AG08395 (cell line): ENCODE data around the gene QDPR.
"Not testable (repeated sequence)": the region's sequence is repeated elsewhere in the genome, so short reads cannot be mapped to it uniquely, and the experiment has no call there.

Experiments used
- DNase-seq: peaks from one replicate; pipeline ENCODE4 v3.0.0; 2012; ENCODE audit warnings: mixed read lengths, low spot score

The QDPR gene

DNA sequence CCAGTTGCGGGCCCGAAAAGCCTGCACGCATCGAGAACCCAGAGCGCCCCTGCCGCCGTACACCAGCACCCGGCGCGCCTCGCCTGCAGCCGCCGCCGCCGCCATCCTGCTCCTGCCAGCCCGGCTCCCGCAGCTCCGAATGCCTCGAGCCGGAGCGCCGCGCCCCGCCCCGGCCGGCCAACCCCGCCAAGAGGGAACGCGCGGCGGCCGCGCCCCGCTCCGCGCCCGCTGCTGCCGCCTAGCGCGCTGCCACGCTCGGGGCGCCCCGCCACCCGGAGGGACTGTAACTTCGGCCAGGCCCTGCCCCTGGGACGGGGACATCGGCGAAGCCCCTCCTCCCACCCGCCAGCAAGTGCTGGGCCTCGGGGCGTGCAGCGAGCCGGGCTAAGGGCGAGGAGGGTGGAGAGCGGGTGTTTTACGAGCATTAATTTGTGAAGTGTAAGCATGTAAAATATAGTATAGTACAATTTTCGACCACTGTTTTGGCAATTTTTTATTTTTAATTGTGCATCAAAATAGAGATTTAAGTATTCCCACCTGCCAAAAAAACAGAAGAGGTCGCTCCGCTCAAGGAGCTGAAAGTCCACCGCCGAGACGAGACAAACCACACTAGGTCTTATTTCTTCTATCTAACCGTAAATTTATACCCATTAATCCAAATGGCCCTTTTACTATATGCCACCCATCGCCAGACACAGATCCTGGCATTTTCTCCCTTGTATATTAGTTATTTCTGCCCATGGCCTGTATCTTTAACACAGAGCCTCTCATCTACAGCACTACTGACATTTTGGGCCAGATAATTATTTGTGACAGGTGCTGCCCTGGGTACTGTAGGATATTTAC is at the start of gene QDPR:
Gene QDPR, minus strand, starts transcription at position 141 of the 846 bp plus-strand sequence. Its CDS starts 36 bp downstream, at position 105.
- peak; percentile 88 for DNase-seq

DNA sequence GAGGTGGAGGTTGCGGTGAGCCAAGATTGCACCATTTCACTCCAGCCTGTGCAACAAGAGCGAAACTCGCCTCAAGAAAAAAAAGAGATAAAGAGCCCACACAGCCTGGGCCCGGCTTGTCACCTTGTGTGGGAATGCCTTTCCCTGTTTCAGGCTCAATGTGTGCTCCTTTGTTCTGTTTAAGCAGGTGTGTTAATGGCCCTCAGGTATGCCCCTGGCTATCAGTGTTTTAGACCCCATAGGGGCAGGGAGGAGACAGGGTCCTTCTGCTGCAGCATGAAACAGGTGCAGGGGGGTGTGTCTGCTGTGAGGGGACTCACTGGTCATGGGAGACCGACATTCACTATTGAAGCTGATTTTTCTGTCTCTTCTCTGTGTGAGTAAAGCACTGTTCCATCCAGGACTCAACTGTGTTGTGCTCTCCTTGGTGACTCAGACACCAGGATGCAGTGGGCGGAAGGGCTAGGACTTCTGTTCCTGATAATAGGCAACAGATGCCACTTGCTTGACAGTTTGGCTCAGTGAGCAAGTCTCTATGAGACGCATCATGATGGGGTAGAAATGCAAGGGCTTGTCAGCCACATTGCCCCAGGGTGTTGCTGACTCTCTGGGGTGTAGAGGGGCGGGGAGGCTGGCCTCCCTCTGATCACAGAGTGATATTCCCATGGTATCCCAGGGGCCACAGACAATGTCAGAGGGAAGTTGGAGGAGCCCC is 49.5 kb upstream of the QDPR start:
- peak; percentile 90 for DNase-seq

DNA sequence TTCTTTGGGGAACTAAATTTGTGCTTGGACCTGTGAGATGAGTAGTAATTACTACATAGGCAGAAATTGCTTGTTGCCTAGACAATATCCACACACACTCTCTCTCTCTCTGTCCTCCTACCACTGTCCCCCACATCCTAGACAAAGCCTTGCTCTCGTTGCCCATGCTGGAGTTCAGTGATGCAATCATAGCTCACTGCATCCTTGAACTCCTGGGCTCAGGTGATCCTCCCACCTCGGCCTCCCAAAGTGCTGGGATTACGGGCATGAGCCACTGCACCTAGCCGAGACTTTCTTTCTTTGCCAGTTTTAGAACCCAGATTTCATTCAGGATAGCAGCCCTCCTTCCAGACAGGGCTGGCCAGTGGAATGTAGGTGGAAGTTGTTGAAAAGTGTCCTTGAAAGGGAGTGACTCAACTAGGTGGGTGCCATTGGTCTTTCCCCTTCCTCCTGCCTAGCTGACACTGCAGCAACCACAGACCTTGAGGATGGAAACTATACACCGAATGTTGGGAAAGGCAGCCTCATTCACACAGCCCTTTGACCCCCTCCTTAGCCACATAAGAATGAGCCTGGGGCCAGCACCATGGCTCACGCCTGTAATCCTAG is 48.3 kb upstream of the QDPR start:
- DNase-seq: no peak

DNA sequence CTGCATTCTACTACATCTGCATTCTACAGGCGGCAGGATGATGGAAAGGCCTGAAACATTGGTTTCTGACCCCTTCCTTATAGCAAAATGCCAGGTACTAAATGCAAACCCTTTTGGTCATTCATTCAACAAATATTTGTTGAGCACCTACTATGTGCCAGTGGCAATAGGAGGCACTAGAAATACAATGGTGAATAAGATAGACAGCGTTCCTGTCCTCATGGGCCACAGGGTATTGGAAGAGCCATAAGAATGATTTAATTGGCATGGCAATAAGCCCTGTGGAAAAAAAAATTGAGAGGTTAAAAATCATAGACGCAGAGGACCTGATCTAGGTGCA is 47.8 kb upstream of the QDPR start:
- no peak for DNase-seq

DNA sequence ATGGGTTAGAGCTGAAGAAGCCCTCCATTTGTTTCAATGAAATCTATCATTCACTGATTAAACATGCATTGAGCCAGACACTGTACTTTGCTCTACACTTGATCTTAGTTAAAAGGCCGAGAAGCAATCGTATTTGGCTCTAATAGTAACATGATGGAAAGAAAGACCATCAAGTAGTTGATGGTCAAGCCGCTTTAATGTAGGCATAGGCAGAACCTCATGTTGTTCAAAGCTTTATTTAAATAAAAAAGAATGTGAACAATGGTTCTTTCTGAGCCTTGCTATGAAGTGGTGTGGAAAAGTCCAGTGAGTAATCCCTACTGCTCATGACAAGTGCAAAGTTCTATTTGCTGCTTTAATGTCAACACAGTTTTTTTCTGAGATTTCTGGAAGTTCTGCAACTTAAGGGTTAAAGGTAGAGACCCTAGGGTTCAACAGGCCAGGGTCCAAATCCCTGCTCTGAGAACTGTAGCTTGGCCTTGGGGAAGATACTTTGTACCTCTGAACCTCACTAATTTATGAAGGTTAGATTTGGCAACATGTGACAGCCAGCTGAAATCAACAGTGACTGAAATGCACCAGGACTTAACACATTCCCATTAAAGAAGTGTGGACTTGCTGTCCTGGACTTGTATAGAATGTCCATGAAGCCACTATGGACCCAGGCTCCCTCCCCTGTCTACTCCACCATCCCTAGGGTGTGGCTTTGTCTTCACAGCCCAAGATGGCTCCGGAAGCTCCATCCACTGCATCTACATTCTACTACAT is 47.2 kb upstream of the QDPR start:
- DNase-seq: no peak

DNA sequence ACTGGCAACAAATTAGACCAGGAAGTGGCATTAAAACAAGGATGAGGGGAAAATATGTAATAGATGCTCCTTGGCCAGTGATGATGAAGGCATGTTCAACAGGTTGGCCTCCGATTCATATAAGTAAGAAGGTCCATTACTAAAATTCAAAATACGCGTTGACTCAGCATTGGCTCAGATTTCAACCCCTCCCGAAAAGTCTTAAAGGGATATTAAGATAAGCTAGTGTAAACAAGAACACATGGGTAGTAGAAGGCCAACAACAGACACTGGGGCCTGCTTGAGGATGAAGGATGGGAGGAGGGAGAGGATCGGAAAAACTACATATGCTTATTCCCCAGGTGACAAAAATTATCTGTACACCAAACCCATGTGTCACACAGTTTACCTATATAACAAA is 46.0 kb upstream of the QDPR start:
- no peak for DNase-seq

DNA sequence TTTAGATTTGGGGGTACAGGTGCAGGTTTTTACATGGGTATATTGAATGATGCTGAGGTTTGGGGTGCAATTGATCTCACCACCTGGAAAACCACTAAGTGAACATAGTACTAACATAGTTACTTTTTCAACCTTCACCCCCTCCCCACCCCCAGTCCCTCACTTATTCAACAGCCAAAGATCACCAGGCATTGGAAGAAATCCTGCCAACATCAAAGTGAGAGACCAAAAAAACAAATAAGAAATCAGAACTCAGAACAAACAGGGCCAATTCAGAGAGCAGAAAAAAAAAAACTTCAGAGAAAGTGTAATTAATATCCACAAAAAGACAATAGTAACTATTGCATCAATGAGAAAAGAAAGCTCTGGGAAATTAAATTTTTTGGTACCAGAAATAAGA is 44.6 kb upstream of the QDPR start:
- DNase-seq: no peak

DNA sequence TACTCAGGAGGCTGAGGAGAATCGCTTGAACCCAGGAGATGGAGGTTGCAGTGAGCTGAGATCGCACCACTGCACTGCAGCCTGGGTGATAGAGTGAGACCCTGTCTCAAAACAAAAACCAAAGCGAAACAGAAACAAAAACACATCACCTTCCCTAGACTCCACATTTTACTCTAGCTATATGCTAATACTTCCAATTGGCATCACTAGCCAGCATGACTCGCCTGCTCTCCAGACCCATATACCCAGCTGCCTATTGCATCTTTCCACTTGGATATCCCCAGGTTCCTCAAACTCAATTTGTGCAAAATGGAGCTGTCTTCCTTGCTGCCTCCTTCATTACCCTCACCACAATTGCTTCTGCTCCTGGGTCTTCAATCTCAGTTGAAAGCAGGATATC is 42.7 kb upstream of the QDPR start:
- peak; percentile 4 for DNase-seq

DNA sequence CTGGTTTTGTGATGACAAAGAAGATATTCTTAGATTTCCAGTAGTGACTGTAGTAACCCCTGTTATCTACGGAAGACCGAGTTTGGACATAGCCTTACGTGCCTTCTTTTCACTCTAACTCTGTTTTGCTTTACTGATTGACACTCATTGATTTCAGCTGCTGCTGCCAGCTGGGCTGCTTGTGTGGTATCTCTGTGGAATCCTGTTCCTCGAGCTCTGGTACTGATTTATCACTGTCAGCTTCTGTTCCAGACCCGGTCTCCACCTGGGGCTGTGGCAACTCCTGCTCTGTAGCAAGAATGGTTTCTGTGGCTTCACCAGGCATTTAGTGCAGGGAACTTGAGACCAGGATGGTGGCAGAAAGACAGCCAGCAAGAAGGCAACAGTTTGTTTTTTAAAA is 40.5 kb upstream of the QDPR start:
- DNase-seq: no peak

DNA sequence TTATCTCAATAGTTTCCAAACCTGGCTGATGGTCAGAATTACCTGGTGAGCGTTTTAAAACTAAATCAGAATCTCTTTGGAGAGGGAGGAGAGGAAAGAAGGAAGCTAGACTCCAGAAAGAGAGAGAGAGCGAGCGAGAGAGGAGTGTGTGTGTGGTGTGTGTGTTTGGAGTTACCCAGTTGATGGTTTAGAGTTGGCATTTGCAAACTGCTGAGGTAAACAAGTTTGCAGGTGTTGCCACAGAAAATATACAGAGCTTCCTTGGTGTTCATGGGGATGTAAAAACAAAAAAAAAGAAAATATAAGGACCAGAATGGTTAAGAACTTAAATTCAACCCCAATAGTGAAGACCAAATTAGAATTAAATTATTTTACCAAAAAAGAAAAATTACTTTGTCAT is 38.7 kb upstream of the QDPR start:
- no peak for DNase-seq

DNA sequence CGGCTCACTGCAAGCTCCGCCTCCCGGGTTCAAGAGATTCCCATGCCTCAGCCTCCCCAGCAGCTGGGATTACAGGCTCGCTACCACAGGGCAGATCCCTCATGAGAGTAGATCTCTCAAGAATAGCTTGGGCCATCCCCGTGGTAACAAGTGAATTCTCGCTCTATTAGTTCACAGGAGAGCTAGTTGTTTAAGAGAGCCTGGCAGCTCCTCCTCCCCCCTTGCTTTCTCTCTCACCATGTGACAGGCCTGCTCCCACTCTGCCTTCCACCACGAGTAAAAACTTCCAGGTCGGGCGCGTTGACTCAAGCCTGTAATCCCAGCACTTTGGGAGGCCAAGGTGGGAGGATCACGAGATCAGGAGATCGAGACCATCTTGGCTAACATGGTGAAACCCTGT is 34.8 kb upstream of the QDPR start:
- DNase-seq: no peak

DNA sequence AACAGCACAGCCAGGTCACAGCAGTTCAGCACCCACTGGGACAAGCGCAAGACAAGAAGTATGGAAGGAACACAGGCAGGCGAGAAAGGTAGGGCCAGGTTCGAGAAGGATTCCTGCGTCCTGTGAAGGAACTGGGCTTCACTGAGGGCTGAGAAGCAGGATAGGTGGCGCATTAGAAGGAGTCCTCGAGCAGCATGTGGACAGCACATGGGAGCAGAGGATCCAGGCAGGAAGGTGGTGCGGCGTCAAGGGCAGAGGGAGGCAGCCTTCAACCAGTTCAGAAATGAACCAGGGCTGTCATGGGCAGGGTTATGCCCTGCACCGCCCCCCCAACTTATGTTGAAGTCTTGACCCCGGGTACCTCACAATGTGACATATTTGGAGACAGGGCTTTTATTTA is 34.3 kb upstream of the QDPR start:
- no peak for DNase-seq

DNA sequence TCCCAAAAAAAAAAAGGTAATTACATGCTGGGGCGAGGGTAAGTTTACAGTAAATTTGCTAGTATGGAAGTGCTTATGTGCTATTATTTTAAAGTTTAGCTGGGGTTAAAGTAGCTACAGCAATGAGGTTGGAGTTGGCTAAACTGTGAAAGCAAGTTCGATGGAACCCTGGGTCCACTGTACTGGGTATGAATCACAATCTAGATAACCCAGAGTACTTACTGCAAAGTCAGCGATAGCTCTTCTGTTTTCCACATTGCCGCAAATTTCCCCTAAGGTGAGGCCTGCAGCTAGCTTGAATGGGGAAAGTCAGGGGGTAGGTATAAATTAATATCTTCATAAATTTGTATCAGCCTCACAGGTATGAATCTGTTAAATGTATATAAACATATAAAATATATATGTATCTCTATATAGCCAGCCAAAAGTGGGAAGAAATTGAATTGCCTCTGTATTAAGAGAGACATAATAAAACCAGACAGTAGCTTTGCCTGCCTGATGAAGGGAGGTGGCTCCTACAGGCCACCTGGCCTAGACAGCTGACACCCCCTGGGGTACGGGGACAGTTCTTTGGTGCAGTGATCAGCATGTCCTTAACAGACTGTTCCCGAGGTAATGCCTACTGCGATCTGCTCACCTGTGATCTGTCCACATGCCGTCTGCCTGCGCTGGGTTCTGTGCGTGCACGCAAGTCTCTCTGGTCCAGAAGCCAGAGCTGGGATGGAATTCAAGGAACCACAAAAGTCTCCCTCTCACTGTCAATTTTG is 33.7 kb upstream of the QDPR start:
- DNase-seq: no peak

DNA sequence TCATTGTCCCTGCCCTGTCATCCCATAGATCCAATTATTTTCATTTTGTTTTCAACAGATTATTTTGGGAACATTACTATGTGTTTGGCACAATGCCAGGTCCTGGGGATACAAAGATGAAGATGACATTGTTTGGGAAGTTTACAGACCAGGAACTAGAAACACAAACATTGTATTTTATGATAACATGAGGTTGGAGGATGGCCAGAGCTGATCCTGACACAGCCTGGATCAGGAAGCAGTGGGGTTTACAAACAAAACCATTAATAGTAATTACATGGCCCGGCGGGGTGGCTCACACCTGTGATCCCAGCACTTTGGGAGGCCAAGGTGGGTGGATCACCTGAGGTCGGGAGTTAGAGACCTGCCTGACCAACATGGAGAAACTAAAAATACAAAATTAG is 32.9 kb upstream of the QDPR start:
- no peak for DNase-seq

DNA sequence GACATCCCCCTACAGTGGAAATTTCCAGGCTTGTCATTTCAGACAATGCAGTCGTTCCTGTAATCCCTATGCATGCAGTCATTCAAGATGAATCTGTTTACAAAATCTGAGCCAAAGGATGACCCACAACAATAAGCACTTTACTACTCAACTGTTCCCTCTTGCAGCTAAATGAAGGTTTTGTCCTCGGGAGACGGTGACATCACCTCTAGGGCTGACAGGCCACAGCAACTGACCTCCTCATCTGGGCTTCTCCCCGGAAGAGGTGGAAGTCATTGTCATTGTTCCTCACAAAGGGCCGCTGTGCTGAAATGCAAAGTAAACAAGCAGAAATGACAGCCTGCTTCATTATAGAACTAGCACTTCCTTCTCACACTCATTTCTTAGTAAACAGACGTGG is 32.3 kb upstream of the QDPR start:
- DNase-seq: peak; percentile 31

DNA sequence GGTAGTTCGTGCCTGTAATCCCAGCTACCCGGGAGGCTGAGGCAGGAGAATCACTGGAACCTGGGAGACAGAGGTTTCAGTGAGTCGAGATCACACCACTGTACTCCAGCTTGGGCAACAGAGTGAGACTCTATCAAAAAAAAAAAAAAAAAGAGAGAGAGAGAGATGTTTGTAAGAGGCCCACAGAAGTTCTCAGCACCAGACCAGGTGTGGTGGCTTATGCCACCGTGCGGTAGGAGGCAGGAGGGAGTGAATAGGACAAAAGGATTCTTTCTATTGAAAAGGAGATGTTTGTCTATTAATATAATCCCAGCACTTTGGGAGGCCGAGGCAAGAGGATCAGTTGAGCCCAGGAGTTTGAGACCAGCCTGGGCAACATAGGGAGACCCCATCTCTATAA is 25.2 kb upstream of the QDPR start:
- not testable (repeated sequence) for DNase-seq

DNA sequence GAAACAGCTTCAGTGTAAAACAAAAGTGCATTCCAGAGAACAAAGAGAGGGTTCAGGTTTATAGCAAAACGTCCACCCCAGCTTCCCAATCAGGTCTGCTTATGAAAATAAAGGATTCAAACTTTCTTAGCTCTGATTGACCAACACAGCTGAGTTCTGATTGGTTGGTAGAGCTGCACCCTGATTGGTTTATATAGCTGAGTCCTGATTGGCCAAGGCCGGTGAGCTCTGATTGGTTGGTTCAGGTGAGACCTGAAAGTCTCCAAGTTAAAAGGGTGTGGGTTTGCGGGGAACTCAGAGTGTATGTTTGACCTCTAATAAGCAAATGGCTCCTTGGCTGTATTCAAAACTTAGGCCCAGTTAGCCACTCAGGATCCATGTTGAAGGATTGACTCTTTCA is 24.0 kb upstream of the QDPR start:
- no peak for DNase-seq

DNA sequence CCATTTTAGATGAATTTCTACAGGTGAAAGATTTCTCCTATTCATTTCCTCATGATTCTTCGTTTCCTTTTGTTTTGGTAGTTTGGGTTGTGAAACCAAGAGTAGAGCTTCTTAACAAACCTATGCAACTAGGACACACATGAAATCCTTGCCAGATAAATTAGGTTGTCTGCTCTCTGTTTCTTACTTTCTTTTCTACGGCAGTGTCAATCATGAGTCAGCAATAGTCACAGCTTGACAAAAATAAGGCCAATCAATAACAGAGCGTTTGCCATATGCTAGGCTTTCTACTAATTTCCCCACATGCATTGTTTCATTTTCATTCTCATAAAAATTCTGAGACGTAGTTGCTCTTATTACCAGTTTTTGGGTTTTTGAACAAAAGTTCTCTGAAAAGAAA is 23.4 kb upstream of the QDPR start:
- DNase-seq: no peak

DNA sequence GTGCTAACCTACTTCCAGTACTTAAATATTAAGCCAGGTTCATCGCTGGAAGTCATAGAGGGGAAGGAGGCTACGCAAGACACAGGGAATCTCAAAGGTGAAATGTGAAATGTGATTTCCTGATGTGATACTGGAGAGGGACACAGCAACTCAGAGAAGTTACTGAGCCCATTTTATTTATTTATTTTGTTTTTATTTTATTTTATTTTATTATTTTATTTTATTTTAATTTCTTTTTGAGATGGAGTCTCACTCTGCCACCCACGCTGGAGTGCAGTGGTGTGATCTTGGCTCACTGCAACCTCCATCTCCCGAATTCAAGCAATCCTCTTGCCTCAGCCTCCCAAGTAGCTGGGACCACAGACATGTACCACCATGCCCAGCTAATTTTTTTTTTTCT is 22.8 kb upstream of the QDPR start:
- no peak for DNase-seq

DNA sequence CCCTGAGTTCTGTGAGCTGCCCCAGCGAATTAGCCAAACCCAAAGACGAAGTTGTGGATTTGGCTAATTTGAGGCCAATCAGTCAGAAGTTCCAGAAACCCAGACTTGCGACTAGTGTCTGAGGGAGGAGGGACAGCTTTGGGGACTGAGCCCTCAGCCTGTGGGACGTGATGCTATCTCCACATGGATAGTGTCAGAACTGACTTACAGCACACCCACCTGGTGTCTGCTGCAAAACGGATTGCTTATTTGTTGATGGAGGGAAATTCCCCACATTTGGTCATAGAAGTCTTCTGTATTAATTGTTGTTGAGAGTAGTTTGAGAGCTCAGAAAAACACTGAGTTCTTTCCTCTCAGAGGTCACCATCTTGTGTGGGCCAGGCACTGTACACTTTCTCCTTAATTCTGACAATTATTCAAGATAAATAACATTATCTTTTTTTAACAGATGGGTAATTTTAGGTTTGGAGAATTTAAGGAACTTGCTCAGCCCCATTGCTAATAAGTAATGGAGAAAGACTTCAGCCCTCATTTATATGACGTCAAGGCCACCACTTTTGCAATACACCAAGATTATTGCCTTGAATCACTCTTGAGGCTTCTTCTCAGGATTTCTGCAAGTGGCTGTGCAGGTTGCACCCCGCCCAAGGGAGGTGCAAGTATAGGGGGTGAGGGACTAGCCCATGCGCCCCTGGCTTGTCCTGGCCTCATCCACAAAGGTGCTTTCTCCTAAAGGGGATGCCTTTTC is 19.8 kb upstream of the QDPR start:
- DNase-seq: no peak

DNA sequence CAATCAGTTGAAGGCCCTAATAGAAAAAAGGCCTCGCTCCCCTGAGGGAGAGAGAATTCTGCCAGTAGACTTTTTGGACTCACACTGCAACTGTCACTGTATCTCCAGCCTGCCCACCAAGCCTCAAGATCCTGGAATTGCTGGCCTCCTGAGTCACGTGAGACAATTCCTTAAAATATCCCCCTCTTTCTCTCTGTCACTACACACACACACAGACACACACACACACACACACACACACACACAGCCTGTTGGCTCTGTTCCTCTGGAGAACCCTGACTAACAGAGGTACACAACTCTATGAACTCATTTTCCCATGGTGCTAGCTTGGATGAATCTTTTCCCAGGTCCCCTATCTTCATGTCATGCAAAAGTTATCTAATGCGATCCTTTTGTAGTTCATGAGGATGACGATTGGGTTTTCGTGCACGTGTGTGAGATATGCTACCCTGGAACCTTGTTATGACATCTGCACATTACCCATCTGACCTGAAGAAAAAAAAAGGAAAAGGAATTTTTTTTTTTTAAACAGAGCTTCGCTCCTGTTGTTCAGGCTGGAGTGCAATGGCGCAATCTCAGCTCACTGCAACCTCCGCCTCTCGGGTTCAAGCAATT is 16.8 kb upstream of the QDPR start:
- no peak for DNase-seq
